Stimulated activated CD4-positive, alpha-beta T cell treated with anti-CD3 and anti-CD28 coated beads, TNF-alpha, amount 100 ng/mL, for 24 hours (primary cell): ENCODE results near the gene ORM2.

Experiments used
- DNase-seq, 3 experiments: peaks; one replicate each; pipeline ENCODE4 v3.0.0-alpha.2; 2020; ENCODE audit warnings: low read depth in 3 of 3

ORM2 gene

DNA sequence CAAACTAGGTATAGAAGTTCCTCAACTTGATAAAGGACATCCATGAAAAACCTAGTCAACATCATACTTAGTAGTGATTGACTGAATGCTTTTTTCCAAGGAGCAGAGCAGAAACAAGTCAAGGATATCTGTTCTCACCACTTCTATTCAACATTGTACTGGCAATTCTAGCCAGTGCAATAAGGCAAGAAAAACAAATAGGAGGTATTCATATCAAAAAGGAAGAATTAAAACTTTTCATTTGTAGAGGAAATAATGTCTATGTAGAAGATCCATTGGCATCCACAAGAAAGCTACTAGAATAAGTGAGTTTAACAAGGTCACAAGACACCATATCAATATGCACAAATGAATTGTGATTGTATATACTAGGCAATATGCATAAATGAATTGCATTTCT lies 35.0 kb upstream of the ORM2 start:
- no peak for DNase-seq

DNA sequence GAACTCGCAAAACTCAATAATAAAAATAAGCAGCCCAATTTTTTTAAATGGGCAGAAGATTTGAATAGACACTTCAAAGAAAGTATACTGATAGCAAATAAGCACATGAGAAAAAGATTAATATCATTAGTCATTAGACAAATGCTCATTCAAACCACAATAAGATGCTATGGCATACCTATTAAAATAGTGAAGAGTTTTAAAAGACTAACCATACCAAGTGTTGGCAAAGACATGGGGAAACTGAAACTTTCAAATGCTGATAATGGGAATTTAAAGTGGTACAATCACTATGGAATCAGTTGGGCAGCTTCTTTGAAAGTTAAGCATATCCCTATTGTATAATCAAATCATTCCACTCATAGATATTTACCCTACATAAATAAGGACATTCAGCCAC lies 33.3 kb upstream of the ORM2 start:
- no peak for DNase-seq

DNA sequence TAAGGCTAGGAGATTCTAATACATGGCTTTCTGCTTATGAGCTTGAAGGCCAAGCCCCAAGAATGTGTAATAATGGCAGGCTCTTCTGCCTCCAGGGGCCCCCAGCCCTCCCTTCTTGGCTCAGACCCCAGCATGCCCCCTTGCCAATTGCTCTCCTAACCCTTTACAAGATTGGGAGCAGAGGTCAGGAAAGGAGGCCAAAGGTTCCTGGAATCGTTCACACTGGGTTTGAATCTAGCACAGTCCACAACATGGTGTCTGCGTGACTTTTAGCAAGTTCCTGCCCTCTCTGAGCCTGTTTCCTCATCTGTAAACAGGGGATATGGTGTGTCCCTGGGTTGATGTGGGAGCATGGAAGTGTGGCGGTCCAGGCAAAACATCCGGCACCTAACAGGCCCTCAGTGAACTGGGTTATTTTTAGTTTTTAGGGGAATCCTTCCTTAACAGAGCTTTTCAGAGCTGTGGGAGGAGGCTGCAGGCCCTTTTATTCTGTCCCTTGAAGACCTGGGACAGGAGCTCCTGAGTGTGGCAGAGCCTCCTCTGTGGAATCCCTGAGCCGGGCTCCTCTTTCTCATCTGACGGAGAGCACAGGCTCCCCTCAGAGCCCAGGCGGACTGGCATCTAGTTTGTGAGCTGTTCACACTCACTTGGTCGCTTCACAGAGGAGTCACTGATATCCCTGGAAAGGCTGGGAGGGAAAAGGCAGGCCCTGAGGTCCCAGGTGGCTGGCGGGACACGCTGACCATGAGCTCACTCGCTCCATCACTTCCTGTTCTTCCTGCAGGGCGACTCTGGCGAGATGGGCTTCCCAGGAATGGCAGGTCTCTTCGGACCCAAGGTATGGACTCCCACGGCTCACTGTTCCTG lies 30.1 kb upstream of the ORM2 start:
- no peak for DNase-seq

GRCh38 chr9:114300153-114300845 lies 29.4 kb upstream of the ORM2 start:
- no peak for DNase-seq

GRCh38 chr9:114300846-114301797 lies 28.5 kb upstream of the ORM2 start:
- DNase-seq = no peak

DNA sequence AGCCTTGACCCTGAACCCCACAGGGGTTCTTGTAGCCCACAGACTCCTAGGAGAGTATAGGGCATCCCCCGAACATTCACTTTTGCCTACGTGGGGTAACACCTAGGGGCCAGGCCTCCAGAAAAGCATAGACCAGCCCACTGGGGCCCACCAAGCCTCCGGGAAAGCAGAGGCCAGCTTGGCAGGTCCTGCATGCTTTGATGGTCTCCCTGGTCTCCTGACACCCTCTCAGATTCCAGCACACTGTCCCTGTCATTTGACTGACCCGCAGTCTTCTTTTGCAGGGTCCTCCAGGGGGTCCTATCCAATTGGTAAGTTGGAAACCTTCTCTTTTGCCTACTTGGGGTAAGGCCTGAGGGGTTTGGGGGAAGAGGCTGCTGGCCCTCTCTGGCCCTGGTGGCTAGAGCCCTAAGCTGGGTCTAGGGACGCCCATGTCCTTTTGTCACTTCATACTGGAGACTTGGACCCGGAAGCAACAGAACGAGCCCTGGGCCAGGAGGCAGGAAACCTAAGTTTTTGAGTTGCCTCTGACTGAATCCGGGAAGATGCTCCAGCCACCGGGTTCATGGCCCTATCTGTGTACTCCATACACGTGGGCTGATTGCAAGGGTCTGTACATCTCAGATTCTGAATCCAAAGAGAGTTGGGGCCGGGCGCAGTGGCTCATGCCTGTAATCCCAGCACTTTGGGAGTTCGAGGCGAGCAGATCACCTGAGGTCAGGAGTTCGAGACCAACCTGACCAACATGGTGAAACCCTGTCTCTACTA lies 27.7 kb upstream of the ORM2 start:
- no peak for DNase-seq

- no peak for DNase-seq
Observed at GRCh38 chr9:114302727-114303126, 26.9 kb upstream of the ORM2 start.

GRCh38 chr9:114303571-114303970 lies 26.1 kb upstream of the ORM2 start:
- DNase-seq = no peak

DNA sequence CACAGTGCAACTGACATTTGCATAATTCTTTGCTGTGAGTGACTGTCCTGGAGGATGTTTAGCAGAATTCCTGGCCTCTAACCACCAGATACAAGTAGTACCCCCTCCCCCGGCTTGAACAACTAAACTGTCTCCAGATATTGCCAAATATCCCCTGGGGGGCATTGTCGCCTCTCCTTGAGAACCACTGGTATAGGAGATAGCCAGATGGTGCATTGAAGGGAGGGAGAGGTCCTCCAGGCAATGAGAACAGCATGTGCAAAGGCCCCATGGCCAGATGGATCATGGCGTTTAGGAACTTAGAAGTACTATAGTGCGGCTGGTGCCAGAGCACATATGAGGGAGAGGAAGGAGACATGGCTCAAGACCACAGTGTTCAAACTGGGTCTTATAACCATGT lies 25.7 kb upstream of the ORM2 start:
- no peak for DNase-seq

DNA sequence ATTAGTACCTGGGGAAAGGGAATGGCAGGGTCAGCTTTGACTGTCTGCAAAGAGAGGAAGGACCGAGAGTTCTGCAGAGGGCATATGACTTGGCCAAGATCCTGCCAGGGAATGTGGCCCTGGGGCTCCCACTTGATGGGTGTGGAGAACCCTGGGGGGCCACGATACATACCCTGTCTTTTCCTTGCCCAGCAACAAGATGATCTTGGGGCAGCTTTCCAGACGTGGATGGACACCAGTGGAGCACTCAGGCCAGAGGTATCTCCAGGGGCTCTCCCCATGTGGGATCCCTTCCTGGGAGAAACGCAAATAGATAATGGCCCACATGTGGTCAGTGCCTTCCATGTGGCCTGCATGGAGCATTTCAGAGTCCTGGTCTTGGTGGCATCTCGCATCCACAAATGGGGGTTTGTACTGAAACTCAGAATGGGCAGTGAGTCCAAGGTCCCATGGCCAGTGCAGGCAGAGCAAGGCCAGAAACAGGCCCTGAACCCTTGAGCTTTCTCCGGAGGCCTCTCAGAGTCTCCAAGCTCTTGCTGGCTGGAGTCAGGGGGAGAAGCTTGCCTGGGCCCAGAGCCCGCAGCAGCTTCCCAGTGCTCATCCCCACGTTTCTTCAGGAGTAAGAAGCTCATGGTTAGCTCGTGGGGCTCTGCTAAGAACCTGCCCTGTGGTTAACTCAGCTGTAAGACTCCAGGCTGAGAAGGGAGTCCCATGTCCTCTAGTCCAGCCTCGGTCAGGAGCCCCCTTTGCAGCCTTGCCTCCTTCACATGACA lies 25.1 kb upstream of the ORM2 start:
- DNase-seq = no peak

DNA sequence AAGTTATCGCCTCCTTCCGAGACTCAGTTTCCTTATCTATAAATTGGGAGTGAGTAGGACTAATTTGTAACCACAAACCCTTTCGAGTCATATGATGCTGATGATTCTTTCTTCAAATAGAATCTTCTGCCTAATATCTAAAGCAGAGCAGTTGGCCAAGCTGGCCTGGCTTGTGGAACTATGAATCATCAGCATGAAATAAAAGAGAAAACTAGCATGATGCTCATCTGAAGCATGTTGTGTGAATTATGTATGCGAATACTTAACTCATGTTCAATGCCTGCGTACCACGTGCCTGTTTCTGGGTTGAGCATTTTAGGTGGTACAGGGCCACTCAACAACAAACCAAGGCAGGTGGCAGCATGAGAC lies 21.8 kb upstream of the ORM2 start:
- DNase-seq = no peak

GRCh38 chr9:114308361-114308950 lies 21.2 kb upstream of the ORM2 start:
- DNase-seq = no peak

DNA sequence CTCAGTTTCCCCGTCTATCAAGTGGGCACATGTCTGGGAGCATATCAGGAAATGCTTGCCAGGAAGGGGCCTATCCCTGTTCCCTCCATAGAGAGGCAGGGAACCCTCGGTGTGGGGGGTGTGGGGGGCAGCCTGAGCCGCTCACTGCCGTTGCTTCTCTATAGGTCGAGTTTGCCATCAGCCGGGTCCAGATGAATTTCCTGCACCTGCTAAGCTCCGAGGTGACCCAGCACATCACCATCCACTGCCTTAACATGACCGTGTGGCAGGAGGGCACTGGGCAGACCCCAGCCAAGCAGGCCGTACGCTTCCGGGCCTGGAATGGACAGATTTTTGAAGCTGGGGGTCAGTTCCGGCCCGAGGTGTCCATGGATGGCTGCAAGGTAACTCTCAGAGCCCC lies 20.6 kb upstream of the ORM2 start:
- DNase-seq = no peak

- DNase-seq = no peak
Observed at GRCh38 chr9:114310471-114311450, 18.9 kb upstream of the ORM2 start.

- DNase-seq = no peak
Observed at GRCh38 chr9:114311571-114312512, 17.8 kb upstream of the ORM2 start.

DNA sequence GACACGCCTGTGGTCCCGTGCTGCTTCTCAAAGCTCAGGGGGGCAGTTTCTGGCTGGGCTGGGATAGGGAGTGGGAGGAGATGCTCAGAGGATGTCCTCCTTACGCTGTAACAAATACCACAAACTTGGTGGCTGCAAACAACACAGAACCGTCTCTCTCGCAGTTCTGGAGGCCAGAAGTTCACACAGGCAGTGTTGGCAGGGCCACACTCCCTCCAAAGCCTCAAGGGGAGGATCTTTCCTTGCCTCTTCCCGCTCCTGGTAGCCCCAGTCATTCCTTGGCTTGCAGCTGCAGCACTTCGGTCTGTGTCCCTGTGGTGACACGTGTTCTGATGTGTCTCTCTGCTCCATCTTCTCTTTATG lies 17.2 kb upstream of the ORM2 start:
- no peak for DNase-seq

DNA sequence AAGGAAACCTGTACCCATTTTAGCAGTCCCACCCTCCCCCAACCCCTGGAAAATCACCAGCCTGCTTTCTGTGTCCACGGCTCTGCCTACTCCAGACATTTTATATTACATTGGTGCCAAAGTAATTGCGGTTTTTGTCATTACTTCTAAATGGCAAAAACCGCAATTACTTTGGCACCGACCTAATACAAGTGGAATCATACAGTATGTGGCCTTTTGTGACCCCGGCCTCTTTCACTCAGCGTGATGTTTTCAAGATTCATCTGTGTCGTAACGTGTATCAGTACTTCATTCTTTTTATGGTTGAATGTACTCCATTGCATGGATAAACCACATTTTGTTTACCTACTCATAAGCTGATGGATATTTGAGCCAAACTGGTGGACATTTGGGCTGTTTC lies 16.5 kb upstream of the ORM2 start:
- no peak for DNase-seq

- DNase-seq = no peak
Observed at GRCh38 chr9:114314256-114314867, 15.3 kb upstream of the ORM2 start.
